ENCODE data around the gene TOMM7. TPM values are rescaled to one million over a fixed set of nuclear protein-coding genes. Genes with fewer than 3 reads are reported as not detected.

TOMM7 gene
- polyA plus RNA-seq, 1 of the 3 experiments (the other 2 are of a cell fraction), result 546 TPM

DNA sequence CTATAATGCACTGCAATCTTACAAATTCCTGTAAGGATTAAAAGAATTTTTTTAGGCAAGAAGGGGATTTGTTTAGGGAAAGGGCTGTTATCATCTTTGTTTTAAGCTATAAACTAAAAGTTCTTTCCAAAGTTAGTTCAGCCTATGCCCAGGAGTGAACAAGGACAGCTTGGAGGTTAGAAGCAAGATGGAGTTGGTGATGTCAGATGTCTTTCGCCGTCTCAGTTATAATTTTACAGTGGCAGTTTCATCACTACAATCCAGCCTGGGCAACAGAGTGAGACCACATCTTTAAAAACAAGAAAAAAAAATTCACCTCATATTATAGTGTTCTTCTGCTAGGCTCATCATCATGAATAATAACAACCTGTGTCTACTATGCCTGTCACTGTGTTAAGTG is 2.1 kb upstream of the TOMM7 start:
- H3K4me1 ChIP-seq (ENCODE audit: control insufficient read depth in 1 of 2, insufficient read depth in 2 of 2, low read depth in 1 of 2, low read length in 1 of 2), result peaks cover 5 to 7% of the 10 kb centered on the region in 2 experiments; a peak in 2 of 4 replicates
- POLR2A ChIA-PET, result no interaction called here
- H4K20me1 ChIP-seq (ENCODE audit: insufficient read depth), result no peaks in the 10 kb centered on the region
- no peaks in the 10 kb centered on the region for H3F3A ChIP-seq (replicated peaks; ENCODE audit: insufficient read depth)
- no peak overlapping the region for H2AFZ ChIP-seq (ENCODE audit: low read depth)
- 36% methylated on average over 2 of the region's 2 CpGs for whole genome bisulfite sequencing (ENCODE audit: low lambda C conversion rate)
- H3K79me2 ChIP-seq (ENCODE audit: insufficient read depth), result peaks cover 27% of the 10 kb centered on the region
- CTCF ChIA-PET, result no interaction called here
- H3K4me3 ChIP-seq (ENCODE audit: low read depth in 2 of 2, low read length in 1 of 2), result no peak overlapping the region
- TF ChIP-seq, protein P1, sequence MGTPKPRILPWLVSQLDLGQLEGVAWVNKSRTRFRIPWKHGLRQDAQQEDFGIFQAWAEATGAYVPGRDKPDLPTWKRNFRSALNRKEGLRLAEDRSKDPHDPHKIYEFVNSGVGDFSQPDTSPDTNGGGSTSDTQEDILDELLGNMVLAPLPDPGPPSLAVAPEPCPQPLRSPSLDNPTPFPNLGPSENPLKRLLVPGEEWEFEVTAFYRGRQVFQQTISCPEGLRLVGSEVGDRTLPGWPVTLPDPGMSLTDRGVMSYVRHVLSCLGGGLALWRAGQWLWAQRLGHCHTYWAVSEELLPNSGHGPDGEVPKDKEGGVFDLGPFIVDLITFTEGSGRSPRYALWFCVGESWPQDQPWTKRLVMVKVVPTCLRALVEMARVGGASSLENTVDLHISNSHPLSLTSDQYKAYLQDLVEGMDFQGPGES (IDR thresholded peaks at IDR 0.05; ENCODE audit: low read depth, low read length), result no peak
- TF ChIP-seq CHD2 (IDR thresholded peaks at IDR 0.05; ENCODE audit: low read length, partially characterized antibody), result no peak
- TF ChIP-seq RCOR1 (IDR thresholded peaks at IDR 0.05; ENCODE audit: low read length), result no peak
- TF ChIP-seq, protein P2, sequence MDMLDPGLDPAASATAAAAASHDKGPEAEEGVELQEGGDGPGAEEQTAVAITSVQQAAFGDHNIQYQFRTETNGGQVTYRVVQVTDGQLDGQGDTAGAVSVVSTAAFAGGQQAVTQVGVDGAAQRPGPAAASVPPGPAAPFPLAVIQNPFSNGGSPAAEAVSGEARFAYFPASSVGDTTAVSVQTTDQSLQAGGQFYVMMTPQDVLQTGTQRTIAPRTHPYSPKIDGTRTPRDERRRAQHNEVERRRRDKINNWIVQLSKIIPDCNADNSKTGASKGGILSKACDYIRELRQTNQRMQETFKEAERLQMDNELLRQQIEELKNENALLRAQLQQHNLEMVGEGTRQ (IDR thresholded peaks at IDR 0.05; ENCODE audit: borderline replicate concordance, low read depth, low read length), result no peak
- TF ChIP-seq EP300 (IDR thresholded peaks at IDR 0.05; ENCODE audit: borderline replicate concordance in 1 of 2, low read depth in 1 of 2, low read length in 1 of 2), result no peak
- no peak for TF ChIP-seq RFX5 (IDR thresholded peaks at IDR 0.05; ENCODE audit: low read length)
- no peak for TF ChIP-seq TEAD4 (IDR thresholded peaks at IDR 0.05; ENCODE audit: borderline replicate concordance, insufficient read depth)
- TF ChIP-seq, protein P3, sequence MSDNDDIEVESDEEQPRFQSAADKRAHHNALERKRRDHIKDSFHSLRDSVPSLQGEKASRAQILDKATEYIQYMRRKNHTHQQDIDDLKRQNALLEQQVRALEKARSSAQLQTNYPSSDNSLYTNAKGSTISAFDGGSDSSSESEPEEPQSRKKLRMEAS (IDR thresholded peaks at IDR 0.05; ENCODE audit: low read depth), result no peak
- TF ChIP-seq, protein P4, sequence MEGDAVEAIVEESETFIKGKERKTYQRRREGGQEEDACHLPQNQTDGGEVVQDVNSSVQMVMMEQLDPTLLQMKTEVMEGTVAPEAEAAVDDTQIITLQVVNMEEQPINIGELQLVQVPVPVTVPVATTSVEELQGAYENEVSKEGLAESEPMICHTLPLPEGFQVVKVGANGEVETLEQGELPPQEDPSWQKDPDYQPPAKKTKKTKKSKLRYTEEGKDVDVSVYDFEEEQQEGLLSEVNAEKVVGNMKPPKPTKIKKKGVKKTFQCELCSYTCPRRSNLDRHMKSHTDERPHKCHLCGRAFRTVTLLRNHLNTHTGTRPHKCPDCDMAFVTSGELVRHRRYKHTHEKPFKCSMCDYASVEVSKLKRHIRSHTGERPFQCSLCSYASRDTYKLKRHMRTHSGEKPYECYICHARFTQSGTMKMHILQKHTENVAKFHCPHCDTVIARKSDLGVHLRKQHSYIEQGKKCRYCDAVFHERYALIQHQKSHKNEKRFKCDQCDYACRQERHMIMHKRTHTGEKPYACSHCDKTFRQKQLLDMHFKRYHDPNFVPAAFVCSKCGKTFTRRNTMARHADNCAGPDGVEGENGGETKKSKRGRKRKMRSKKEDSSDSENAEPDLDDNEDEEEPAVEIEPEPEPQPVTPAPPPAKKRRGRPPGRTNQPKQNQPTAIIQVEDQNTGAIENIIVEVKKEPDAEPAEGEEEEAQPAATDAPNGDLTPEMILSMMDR (IDR thresholded peaks at IDR 0.05), result no peak
- TF ChIP-seq FOXJ3 (CRISPR knock-in tag; IDR thresholded peaks at IDR 0.05), result no peak
- TF ChIP-seq, protein P5, sequence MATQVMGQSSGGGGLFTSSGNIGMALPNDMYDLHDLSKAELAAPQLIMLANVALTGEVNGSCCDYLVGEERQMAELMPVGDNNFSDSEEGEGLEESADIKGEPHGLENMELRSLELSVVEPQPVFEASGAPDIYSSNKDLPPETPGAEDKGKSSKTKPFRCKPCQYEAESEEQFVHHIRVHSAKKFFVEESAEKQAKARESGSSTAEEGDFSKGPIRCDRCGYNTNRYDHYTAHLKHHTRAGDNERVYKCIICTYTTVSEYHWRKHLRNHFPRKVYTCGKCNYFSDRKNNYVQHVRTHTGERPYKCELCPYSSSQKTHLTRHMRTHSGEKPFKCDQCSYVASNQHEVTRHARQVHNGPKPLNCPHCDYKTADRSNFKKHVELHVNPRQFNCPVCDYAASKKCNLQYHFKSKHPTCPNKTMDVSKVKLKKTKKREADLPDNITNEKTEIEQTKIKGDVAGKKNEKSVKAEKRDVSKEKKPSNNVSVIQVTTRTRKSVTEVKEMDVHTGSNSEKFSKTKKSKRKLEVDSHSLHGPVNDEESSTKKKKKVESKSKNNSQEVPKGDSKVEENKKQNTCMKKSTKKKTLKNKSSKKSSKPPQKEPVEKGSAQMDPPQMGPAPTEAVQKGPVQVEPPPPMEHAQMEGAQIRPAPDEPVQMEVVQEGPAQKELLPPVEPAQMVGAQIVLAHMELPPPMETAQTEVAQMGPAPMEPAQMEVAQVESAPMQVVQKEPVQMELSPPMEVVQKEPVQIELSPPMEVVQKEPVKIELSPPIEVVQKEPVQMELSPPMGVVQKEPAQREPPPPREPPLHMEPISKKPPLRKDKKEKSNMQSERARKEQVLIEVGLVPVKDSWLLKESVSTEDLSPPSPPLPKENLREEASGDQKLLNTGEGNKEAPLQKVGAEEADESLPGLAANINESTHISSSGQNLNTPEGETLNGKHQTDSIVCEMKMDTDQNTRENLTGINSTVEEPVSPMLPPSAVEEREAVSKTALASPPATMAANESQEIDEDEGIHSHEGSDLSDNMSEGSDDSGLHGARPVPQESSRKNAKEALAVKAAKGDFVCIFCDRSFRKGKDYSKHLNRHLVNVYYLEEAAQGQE (IDR thresholded peaks at IDR 0.05; ENCODE audit: low read depth, low read length), result no peak
- no peak for TF ChIP-seq GABPA (IDR thresholded peaks at IDR 0.05; ENCODE audit: low read depth)
- TF ChIP-seq FOXM1 (IDR thresholded peaks at IDR 0.05; ENCODE audit: low read depth), result no peak
- no peak for TF ChIP-seq NRF1 (IDR thresholded peaks at IDR 0.05; ENCODE audit: low read depth, low read length)
- H3K36me3 ChIP-seq (replicated peaks in 1 of 2; ENCODE audit: control insufficient read depth in 1 of 2, insufficient read depth in 2 of 2, low read length in 1 of 2), result no peaks in the 10 kb centered on the region
- H3K4me2 ChIP-seq, result no peak overlapping the region
- H3K9ac ChIP-seq, result no peak overlapping the region
- H3K27ac ChIP-seq (ENCODE audit: low read depth in 2 of 2, low read length in 1 of 2), result no peak overlapping the region
- H3K27me3 ChIP-seq (ENCODE audit: insufficient read depth), result peaks cover 10% of the 10 kb centered on the region; the same call in 1 of the 2 replicates
- DNase-seq, result no peak
- no peaks in the 10 kb centered on the region for H3K9me2 ChIP-seq
- no peaks in the 10 kb centered on the region for H3K9me3 ChIP-seq
